Psoas muscle (tissue), 8 donors: ENCODE measurements around the gene APOBEC3A. TPM values are rescaled to one million over a fixed set of nuclear protein-coding genes. Genes with fewer than 3 reads are reported as not detected.
A peak's percentile ranks its signal among the peaks of the same experiment; 100 is the strongest.

ENCODE experiments used
- ATAC-seq, 4 donors: fragments of 200-7000 bp; cut with Tn5 transposase; one replicate each; pipeline ENCODE4 v1.9.1; 2020; ENCODE audit warnings: moderate library complexity in 3 of 4, mild to moderate bottlenecking in 2 of 4
- DNase-seq, 2 donors: peaks; one replicate each; pipeline ENCODE4 v3.0.0-alpha.2; 2020
- H3K27ac ChIP-seq: fragments of 200-600 bp; one replicate; pipeline ENCODE4 v1.8.0; 2022
- H3K27me3 ChIP-seq, 3 donors: fragments of 200-600 bp in 1 of 3; one replicate each; pipeline versions ENCODE4 v1.6.1 to v1.8.0; 2013 to 2022; ENCODE audit warnings: low read length in 2 of 3, mild to moderate bottlenecking in 2 of 3, moderate library complexity in 1 of 3; ENCODE audit not compliant: insufficient read depth in 3 of 3
- H3K36me3 ChIP-seq, 2 donors: fragments of 200-600 bp in 1 of 2; one replicate each; pipeline versions ENCODE4 v1.6.1 to v1.8.0; 2013 to 2022; ENCODE audit warnings: low read depth in 1 of 2, mild to moderate bottlenecking in 1 of 2, moderate library complexity in 1 of 2; ENCODE audit not compliant: insufficient read depth in 1 of 2
- H3K4me1 ChIP-seq: fragments of 200-600 bp; one replicate; pipeline ENCODE4 v1.8.0; 2022
- H3K4me3 ChIP-seq: fragments of 200-600 bp; one replicate; pipeline ENCODE4 v1.8.0; 2022; ENCODE audit warnings: mild to moderate bottlenecking
- H3K9me3 ChIP-seq: fragments of 200-600 bp; one replicate; pipeline ENCODE4 v1.8.0; 2022
- WGBS, 3 donors: extraction: QIAGEN DNeasy Blood & Tissue Kit; methylation state at CpG; one replicate each; pipeline versions ENCODE4 v1.1.6 to v1.1.7; 2013; 5-methylcytosine and 5-hydroxymethylcytosine counted together
- intact Hi-C, 2 donors: fragments of 100-400 bp; cut with DNase I; formaldehyde crosslinking; loops; one replicate each; pipeline versions ENCODE4 v1.11.0 to v1.14.2; 2022
- polyA plus RNA-seq, 3 donors: library from polyadenylated mRNA; stranded (reverse); fragments of 200-250 nt; gene quantifications; one replicate each; pipeline ENCODE4 v1.2.3, GENCODE V29; 2013
- total RNA-seq, 4 donors: library from RNA; stranded (reverse); fragmentation: NEBNext Ultra II Directional in 2 of 4; extraction: Animal tissue kit (Norgen Biotek cat#: 25700) in 2 of 4; gene quantifications; one replicate each; pipeline versions ENCODE4 v1.2.1 to v1.2.4, GENCODE V29; 2021 to 2023
- TF ChIP-seq, protein P1 (sequence below): fragments of 200-600 bp; IDR thresholded peaks from one replicate; pipeline ENCODE4 v1.8.0; 2022; ENCODE audit warnings: antibody characterized with exemption
- donor health status: healthy with polysubstance abuse.
- donor health status: DM: no; HTN: no; CAD: no; lungs with moderate emphysema.
- donor health status: Bipolar disorder and iron deficiency.
- donor health status: healthy.
- donor health status: DM: yes; HTN: yes; CAD: no.
- donor health status: DM: no; HTN: no; CAD: no.
- donor health status: DM: no; HTN: no; CAD: no.
- donor health status: DM: yes; HTN: yes; CAD: no.

The APOBEC3A gene
- total and polyA plus RNA-seq, 7 donors = 0.09 to 0.76 (median 0.22) TPM; not detected in 1

DNA sequence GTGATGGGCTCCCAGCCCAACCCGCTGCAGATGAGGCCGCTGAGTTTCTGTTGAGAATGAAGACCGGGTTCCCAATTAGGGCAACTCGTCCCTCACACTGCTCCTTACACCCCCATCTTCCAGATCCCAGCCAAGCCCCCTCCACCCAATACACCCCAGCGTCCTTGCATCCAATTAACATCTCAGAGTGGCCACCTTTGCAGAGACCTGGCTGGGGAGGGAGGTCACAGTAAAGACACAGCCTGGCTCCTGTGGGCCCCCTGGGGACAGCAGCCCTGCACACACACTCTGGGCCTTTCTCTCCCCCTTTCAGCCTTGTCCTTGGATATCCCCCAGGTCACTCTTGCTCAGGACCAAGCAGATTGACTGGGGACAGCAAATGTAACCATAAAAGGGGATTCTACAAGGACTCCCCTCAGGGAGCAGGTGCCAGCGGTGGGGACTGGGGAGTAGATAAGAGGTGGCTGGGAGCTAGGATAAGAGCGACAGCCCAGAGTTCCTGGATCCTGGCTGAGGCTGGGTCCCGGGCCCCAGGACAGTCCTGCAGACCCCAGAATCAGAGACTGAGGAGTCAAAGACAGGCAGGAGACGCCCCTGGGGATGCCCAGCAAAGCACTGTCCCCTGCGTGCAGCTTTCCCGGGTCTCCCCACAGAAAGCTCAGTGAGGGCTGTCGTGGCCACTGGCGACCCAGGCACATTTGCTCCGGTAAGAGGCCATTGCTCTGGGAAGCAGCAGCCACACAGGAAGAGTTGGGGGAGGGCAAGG, 8.4 kb downstream of the APOBEC3A start:
- 77 to 83% (median 80%) methylated on average over 14 of the region's 14 CpGs for WGBS, 3 donors
- no peak for ATAC-seq
- DNase-seq = peak in 1 of 2 donors; percentile 19
- H3K27ac ChIP-seq = no peak overlapping the region
- H3K4me1 ChIP-seq = no peaks in the 10 kb centered on the region
- no peaks in the 10 kb centered on the region for H3K36me3 ChIP-seq
- no peak overlapping the region for H3K4me3 ChIP-seq
- TF ChIP-seq, protein P1, sequence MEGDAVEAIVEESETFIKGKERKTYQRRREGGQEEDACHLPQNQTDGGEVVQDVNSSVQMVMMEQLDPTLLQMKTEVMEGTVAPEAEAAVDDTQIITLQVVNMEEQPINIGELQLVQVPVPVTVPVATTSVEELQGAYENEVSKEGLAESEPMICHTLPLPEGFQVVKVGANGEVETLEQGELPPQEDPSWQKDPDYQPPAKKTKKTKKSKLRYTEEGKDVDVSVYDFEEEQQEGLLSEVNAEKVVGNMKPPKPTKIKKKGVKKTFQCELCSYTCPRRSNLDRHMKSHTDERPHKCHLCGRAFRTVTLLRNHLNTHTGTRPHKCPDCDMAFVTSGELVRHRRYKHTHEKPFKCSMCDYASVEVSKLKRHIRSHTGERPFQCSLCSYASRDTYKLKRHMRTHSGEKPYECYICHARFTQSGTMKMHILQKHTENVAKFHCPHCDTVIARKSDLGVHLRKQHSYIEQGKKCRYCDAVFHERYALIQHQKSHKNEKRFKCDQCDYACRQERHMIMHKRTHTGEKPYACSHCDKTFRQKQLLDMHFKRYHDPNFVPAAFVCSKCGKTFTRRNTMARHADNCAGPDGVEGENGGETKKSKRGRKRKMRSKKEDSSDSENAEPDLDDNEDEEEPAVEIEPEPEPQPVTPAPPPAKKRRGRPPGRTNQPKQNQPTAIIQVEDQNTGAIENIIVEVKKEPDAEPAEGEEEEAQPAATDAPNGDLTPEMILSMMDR = no peak
- H3K27me3 ChIP-seq = peaks cover 0 to 7% (median 3%) of the 10 kb centered on the region in 3 donors
- no peaks in the 10 kb centered on the region for H3K9me3 ChIP-seq
- intact Hi-C loops = no loop called here

DNA sequence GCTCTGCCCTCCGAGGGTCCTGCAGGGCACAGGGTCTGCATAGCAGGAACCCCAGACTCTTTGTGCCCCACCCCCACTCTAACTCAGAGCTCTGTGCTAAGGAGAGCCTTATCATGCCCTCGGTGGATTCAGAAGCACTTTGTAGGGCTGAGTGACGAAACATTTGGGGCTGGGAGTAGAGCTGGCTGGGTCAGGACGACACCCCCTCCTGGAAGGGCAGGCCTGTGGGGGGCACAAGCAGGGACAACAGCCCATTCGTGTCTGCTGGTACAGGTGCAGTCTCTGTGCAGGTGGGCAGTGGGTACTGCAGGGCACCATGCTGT, 8.9 kb downstream of the APOBEC3A start:
- no peak for DNase-seq
- Histone ChIP-seq H3K27ac (no peak overlapping the region), H3K9me3 (no peaks in the 10 kb centered on the region), H3K27me3 (peaks cover 0 to 7% (median 3%) of the 10 kb centered on the region in 3 donors), H3K36me3 (no peaks in the 10 kb centered on the region), H3K4me3 (no peak overlapping the region), H3K4me1 (no peaks in the 10 kb centered on the region)
- intact Hi-C loops = no loop called here
- WGBS, 3 donors = 53 to 59% (median 57%) methylated on average over 5 of the region's 5 CpGs
- ATAC-seq = no peak
- TF ChIP-seq, protein P1 = no peak

DNA sequence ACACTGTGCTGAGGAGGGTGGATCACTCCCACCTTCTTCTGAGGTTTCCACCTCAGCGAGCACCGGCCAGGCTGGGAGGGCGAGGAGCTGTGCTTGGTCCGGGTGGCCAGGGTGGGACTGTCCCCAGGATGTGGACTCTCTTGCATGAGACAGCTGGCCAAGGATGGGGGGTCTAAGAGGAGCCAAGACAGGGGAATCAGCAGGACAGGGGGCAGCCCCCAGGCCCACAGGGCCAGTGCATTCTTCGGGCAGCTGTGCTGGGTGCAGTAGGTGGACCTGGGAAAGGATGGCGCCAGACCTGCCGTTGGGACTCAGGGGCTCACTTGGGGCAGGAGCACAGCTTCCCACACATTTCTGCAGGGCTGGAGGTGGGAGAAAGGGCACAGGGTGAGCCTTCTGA, 9.5 kb downstream of the APOBEC3A start:
- DNase-seq = peak in 1 of 2 donors; percentile 36
- H3K4me3 ChIP-seq = no peak overlapping the region
- H3K4me1 ChIP-seq = no peaks in the 10 kb centered on the region
- TF ChIP-seq, protein P1 = no peak
- WGBS, 3 donors = 65 to 85% (median 79%) methylated on average over 6 to 7 of the region's 7 CpGs
- intact Hi-C loops = no loop called here
- H3K9me3 ChIP-seq = no peaks in the 10 kb centered on the region
- H3K36me3 ChIP-seq = no peaks in the 10 kb centered on the region
- H3K27ac ChIP-seq = no peak overlapping the region
- peaks cover 0 to 7% (median 3%) of the 10 kb centered on the region in 3 donors for H3K27me3 ChIP-seq
- ATAC-seq = no peak

DNA sequence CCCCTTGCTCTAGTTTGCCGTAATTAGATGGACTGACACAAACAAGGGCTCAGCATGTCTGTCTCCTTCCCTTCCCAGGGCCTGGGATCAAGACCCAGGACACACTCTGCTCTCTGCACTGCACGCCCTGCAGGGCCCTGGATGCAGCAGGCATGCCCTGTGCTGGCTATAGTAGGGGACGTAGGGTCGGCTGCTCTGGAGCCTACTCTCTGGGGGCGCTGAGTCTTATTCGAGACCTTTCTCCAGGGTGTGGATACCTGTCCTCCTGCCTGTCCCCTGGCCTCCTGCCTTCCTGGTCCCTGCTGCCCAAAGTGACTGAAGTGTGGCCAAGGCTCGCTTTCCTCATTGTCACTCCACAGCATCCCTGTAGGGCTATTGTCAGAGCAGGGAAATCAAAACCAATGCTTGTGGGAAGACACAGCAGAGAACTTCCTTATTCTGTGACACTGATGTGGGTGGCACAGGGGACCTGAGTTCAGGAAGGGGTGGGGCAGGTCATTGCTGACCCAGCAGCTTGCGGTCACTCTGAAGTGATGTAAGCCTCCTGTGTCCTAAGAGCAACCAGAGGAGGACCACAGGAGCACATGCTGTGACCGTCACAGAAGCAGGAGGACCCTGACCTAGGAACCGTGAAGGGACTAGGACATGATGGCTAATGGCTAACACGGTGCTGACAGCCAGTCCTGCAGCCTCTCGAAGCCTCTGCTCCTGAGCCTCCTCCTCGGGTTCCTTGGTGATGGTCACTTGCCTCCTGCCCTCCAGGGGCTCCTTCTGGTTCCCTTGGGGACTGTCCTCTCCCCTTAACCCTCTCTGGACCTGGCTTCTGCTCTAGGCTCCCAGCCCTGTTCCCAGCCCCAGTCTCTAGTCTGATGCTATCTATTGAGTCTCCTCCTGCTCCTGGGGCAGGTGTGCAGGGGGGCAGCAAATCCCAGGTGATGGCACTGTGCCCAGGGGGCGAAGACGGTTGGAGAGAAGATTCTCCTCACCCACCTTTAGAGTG, 10.3 kb downstream of the APOBEC3A start:
- peak; percentile 31 to 63 for DNase-seq
- peak in 3 of 4 donors; percentile 35 to 48 (median 37) for ATAC-seq
- Histone ChIP-seq H3K9me3 (no peaks in the 10 kb centered on the region), H3K27ac (no peak overlapping the region), H3K4me1 (no peaks in the 10 kb centered on the region), H3K36me3 (no peaks in the 10 kb centered on the region), H3K27me3 (peaks cover 0 to 7% (median 3%) of the 10 kb centered on the region in 3 donors), H3K4me3 (no peak overlapping the region)
- TF ChIP-seq, protein P1 = no peak
- 65 to 78% (median 71%) methylated on average over 15 of the region's 15 CpGs for WGBS, 3 donors
- intact Hi-C loops = no loop called here
